Activated T-helper 1 cell treated with anti-CD3 and anti-CD28 coated beads, Interleukin-12 subunit alpha, Interleukin-12 subunit beta, Interleukin-2, Interleukin-4 antibody, amounts not matched to agents 30 ng/mL and 10 ng/mL and 1 ng/mL, durations not matched to agents 14 hours and 24 hours and 36 hours (primary cell): ENCODE data around the gene UNC13B. TPM values are rescaled to one million over a fixed set of nuclear protein-coding genes. Genes with fewer than 3 reads are reported as not detected.

ENCODE experiments used
- DNase-seq: peaks from one replicate; pipeline ENCODE4 v3.0.0; 2021; ENCODE audit warnings: low spot score
- H3K27ac Mint-ChIP-seq: one replicate; pipeline ENCODE4 v1.8.0; 2021; ENCODE audit warnings: mild to moderate bottlenecking, mixed read lengths
- H3K27me3 Mint-ChIP-seq: one replicate; pipeline ENCODE4 v1.8.0; 2022; ENCODE audit warnings: mild to moderate bottlenecking, moderate library complexity, mixed read lengths; ENCODE audit not compliant: insufficient read depth
- H3K36me3 Mint-ChIP-seq: one replicate; pipeline ENCODE4 v1.8.0; 2021; ENCODE audit warnings: low read depth, mixed read lengths
- H3K4me1 Mint-ChIP-seq: one replicate; pipeline ENCODE4 v1.8.0; 2021; ENCODE audit warnings: low read depth, mixed read lengths
- H3K4me3 Mint-ChIP-seq: one replicate; pipeline ENCODE4 v1.8.0; 2021; ENCODE audit warnings: mild to moderate bottlenecking, moderate library complexity, mixed read lengths
- H3K9me3 Mint-ChIP-seq: one replicate; pipeline ENCODE4 v1.8.0; 2021; ENCODE audit warnings: mixed read lengths
- intact Hi-C: fragments of 100-400 bp; cut with micrococcal nuclease; formaldehyde crosslinking; loops from one replicate; pipeline ENCODE4 v1.15.1; 2024
- total RNA-seq: library from RNA; stranded (reverse); gene quantifications from 2 replicates; pipeline ENCODE4 v1.2.3, GENCODE V29; 2022

UNC13B gene
- total RNA-seq, 1 donor from 2014 or later: 0.41 TPM

DNA sequence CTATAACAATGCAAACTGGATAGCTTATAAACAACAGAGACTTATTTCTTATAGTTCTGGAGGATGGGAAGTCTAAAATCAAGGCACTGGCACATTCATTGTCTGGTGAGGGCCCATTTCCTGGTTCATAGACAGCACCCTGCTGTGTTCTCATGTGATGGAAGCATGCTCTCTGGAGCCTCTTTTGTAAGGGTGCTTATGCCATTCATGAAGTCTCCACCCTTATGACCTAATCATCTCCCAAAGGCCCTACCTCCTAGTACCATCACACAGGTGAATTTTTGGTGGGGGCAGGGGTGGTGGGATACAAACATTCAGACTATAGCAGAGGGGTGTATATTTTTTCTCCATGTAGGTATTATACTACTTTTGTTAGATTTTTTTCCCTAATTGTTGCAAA, 92.4 kb downstream of the UNC13B start:
- no peak overlapping the region for H3K27ac Mint-ChIP-seq
- intact Hi-C loops: no loop called here
- no peak for DNase-seq
- H3K9me3 Mint-ChIP-seq: no peaks in the 10 kb centered on the region
- no peaks in the 10 kb centered on the region for H3K36me3 Mint-ChIP-seq
- H3K4me1 Mint-ChIP-seq: peaks cover 5% of the 10 kb centered on the region
- H3K27me3 Mint-ChIP-seq: peaks cover 3% of the 10 kb centered on the region
- no peak overlapping the region for H3K4me3 Mint-ChIP-seq

DNA sequence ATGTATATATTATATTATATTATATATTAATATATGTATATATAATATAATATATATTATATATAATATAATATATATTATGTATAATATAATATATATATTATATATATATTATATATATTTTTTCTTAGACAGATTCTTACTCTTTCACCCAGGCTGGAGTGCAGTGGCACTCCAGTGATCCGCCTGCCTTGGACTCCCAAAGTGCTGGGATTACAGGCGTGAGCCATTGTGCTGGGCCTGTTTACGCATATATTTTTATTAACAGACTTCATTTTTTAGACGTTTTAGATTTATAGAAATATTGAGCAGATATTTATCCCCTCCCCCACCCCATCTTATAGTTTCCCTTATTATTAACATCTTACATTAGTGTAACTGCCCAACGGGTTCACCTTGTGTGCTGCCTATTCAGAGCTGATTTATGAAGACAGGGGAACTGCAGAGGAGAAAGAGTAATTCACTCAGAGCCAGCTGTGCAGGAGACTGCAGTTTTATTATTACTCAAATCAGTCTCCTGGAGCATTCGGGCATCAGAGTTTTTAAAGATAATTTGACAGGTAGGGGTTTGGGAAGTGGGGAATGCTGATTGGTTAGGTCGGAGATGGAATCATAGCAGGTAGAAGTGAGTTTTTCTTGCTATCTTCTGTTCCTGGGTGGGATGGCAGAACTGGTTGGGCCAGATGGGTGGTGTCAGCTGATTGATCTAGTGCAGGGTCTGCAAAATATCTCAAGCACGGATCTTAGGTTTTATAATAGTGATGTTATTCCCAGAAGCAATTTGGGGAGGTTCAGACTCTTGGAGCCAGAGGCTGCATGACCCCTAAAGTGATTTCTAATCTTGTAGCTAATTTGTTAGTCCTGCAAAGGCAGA, 93.4 kb downstream of the UNC13B start:
- intact Hi-C loops: loop anchor here (5.0 kb wide), 1 partner anchor 222 kb away; no protein-coding TSS in a partner anchor
- Mint-ChIP-seq H3K36me3 (no peaks in the 10 kb centered on the region), H3K27me3 (no peaks in the 10 kb centered on the region), H3K4me1 (peaks cover 5% of the 10 kb centered on the region), H3K4me3 (no peak overlapping the region), H3K27ac (no peak overlapping the region), H3K9me3 (no peaks in the 10 kb centered on the region)
- DNase-seq: no peak

DNA sequence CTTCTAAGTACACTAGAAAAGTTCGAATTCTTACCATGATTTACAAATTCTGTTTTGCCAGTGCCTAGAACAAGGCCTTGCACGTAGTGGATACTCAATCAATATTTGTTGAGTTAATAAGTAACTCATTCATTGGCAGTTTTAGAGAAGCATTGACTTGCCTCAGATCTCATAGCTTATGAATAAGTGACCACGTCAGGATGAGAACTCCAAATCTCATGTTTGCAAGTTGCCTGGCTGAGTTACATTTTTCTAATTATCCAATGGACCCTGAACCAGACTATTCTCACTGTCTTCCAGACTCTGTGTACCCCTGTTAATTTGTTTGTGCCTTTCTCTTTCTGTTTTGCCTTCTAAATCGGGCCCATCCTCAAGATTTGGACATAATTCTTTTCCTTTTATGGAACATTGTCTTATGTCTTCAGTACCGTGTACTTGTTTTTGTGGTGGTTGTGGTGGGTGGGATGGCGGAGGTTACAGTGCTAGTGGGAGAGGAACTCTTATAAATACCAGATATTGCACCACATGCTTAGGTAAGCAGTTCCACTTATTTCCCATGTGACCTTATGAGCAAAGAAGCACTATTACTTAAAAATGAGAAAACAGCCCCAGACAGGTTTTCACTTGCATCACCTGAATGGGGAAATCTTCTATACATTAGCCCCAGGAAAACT, 96.3 kb downstream of the UNC13B start:
- DNase-seq: no peak
- H3K27ac Mint-ChIP-seq: no peak overlapping the region
- no peaks in the 10 kb centered on the region for H3K36me3 Mint-ChIP-seq
- peaks cover 2% of the 10 kb centered on the region for H3K27me3 Mint-ChIP-seq
- H3K9me3 Mint-ChIP-seq: no peaks in the 10 kb centered on the region
- no peak overlapping the region for H3K4me3 Mint-ChIP-seq
- intact Hi-C loops: loop anchor here (5.0 kb wide), 1 partner anchor 219 kb away; no protein-coding TSS in a partner anchor
- H3K4me1 Mint-ChIP-seq: peaks cover 5% of the 10 kb centered on the region

DNA sequence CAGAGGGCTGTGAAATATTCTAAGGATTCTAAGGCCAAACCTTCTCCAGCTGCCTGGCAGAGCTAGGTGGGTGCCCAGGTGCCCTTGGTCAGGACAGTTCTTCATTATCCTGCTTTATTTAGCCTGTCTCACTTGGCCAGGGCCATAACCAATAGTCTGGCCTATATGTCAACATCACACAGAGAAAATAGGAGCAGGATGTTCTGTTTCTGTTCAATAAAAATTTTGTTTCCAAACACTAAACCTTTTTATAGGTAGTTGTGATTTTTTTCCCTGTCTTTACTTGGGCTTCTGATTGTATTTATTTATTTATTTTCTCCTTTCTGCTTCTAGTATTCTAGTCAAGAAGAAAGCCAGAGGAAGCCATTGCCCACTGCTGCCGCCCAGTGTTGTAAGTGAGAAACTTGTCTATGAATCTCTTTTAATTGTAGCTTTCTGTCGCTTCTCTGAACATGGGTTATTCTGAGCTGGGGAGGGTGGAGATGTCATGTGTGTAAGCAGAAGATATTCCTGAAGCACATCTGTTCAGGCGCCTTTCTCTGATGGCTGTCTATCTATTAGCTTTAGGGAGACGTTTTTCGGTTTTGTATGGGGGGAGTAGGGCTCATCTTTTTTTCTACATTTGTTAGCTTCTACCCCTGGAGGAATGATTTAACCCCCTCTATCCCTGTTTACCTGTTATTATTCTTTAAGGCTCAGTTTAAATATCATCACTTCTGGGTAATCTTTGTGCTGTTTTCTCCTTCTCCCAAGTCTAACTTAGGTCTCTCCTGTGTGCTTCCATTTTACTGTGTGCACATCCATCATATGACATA, 97.1 kb downstream of the UNC13B start:
- Mint-ChIP-seq H3K4me3 (no peak overlapping the region), H3K9me3 (no peaks in the 10 kb centered on the region), H3K27me3 (peaks cover 2% of the 10 kb centered on the region), H3K27ac (no peak overlapping the region), H3K4me1 (peaks cover 5% of the 10 kb centered on the region), H3K36me3 (no peaks in the 10 kb centered on the region)
- intact Hi-C loops: loop anchor here (1.0 to 5.0 kb wide), 3 partner anchors 143 to 360 kb away; no protein-coding TSS in a partner anchor
- DNase-seq: no peak

DNA sequence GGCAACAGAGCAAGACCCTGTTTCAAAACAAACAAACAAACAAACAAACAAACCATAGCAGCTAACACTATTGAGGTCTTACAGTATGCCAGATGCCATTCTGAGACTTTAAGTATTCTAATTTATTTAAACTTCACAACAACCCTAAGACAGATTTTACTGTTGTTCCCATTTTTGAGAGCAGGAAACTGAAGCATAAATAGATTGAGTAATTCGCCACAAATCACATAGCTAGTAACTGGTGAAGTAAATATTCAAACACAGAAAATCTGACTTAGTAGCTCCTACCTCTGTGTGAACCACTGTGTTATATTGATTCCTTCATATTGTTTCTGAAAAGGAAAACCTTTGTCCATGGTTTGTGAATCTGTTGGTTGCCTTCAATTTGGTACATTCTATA, 98.4 kb downstream of the UNC13B start:
- H3K4me3 Mint-ChIP-seq: no peak overlapping the region
- H3K36me3 Mint-ChIP-seq: no peaks in the 10 kb centered on the region
- H3K27me3 Mint-ChIP-seq: peaks cover 5% of the 10 kb centered on the region
- peaks cover 5% of the 10 kb centered on the region for H3K4me1 Mint-ChIP-seq
- no peaks in the 10 kb centered on the region for H3K9me3 Mint-ChIP-seq
- no peak for DNase-seq
- no peak overlapping the region for H3K27ac Mint-ChIP-seq
- intact Hi-C loops: no loop called here

DNA sequence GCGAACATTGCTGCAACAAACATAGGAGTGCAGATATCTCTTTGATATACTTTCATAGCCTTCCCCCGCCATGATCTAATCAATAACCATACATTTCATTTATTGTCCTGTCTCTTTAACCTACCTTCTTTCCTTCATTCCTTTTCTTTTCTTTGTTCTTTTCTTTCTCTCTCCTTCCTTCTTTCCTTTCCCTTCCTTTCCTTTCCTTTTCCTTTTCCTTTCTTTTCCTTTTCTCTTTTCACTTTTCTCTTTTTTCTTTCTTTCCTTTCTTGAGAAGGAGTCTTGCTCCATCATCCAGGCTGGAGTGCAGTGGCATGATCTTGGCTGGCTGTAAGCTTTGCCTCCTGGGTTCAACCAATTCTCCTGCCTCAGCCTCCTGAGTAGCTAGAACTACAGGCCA, 100.3 kb downstream of the UNC13B start:
- Mint-ChIP-seq H3K27me3 (peaks cover 7% of the 10 kb centered on the region), H3K4me3 (no peak overlapping the region), H3K9me3 (no peaks in the 10 kb centered on the region), H3K4me1 (peaks cover 5% of the 10 kb centered on the region), H3K27ac (no peak overlapping the region), H3K36me3 (no peaks in the 10 kb centered on the region)
- DNase-seq: no peak
- intact Hi-C loops: no loop called here

DNA sequence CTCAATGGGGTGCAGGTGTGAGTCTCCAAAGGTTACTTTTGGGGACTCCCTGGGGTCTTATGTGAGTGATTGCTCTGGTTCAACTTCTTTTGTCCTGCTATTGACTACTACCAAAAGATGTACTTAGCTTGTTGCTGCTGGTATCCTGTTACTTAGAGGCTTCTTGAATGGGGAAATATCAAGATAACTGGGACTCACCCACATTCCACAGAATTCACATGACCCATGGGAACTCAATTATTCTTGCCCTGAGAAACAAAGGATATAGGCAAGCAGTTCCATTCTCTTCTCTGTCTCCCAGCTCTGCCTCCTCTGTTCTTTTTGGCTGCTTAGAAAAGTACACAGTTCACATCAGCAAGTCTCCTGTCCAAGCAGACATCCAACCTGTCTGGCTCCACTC, 105.9 kb downstream of the UNC13B start:
- DNase-seq: no peak
- no peaks in the 10 kb centered on the region for H3K4me1 Mint-ChIP-seq
- no peaks in the 10 kb centered on the region for H3K9me3 Mint-ChIP-seq
- peaks cover 7% of the 10 kb centered on the region for H3K27me3 Mint-ChIP-seq
- H3K4me3 Mint-ChIP-seq: no peak overlapping the region
- intact Hi-C loops: no loop called here
- no peaks in the 10 kb centered on the region for H3K36me3 Mint-ChIP-seq
- H3K27ac Mint-ChIP-seq: no peak overlapping the region

DNA sequence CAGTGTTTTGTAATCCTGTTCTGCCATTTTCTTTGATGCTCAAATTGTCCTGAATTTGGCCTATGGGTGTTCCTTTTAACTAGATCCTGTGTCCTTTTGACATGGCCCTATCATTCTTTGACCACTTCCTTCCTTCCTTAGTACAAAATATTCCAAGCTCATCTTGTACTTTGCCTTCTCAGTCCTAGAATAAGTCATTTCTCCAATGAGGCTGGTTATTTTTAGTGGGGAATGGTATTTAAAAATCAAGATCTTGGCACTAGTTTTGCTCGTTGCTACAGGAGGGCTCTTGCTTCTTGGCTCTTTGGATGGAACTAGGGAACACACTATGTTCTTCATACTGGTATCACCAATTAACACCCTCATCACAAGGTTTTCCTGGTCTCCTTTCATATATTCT, 108.1 kb downstream of the UNC13B start:
- Mint-ChIP-seq H3K27me3 (peaks cover 7% of the 10 kb centered on the region), H3K27ac (no peak overlapping the region), H3K36me3 (no peaks in the 10 kb centered on the region), H3K4me3 (no peak overlapping the region), H3K9me3 (no peaks in the 10 kb centered on the region), H3K4me1 (no peaks in the 10 kb centered on the region)
- intact Hi-C loops: no loop called here
- no peak for DNase-seq

DNA sequence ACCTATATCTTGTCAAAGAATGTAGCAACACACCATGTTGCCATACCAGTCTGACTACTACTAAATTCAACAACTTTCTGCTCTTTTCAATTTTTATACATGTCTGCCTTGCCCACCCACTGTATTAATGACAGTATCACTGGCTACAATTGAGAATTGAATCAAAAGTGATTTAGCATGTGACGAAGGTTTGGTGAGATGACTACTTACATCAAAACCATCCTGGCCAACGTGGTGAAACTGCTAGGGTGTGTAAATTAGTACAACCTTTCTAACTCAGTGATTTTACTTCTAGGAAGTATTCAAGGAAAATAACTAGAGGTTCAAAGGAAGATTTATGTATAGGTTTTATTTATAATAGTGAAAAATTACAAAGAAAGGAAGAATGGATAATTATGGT, 109.8 kb downstream of the UNC13B start:
- Mint-ChIP-seq H3K4me1 (peaks cover 6% of the 10 kb centered on the region), H3K36me3 (no peaks in the 10 kb centered on the region), H3K9me3 (no peaks in the 10 kb centered on the region), H3K4me3 (no peak overlapping the region), H3K27ac (no peak overlapping the region), H3K27me3 (peaks cover 6% of the 10 kb centered on the region)
- intact Hi-C loops: no loop called here
- DNase-seq: no peak

DNA sequence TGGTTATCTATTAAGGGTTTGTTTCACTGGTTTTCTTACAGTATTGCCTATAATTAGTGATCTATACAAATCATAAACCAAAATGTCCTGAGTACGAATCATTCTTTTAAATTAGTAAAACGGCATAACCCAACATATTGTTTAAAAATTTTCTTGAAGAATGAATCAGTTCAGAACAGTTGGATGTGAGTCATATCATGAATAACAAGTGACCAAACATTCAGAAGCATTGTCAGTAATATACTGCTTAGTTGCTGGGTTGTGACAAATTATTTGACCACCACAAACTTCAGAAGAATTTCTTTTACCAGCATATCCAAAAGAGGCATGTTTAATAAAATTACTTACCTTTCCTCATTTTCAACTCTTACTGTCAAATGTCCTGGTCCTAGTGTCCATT, 111.2 kb downstream of the UNC13B start:
- H3K4me3 Mint-ChIP-seq: no peak overlapping the region
- no peaks in the 10 kb centered on the region for H3K9me3 Mint-ChIP-seq
- H3K27ac Mint-ChIP-seq: no peak overlapping the region
- DNase-seq: no peak
- intact Hi-C loops: no loop called here
- H3K36me3 Mint-ChIP-seq: no peaks in the 10 kb centered on the region
- peaks cover 4% of the 10 kb centered on the region for H3K27me3 Mint-ChIP-seq
- peaks cover 6% of the 10 kb centered on the region for H3K4me1 Mint-ChIP-seq

DNA sequence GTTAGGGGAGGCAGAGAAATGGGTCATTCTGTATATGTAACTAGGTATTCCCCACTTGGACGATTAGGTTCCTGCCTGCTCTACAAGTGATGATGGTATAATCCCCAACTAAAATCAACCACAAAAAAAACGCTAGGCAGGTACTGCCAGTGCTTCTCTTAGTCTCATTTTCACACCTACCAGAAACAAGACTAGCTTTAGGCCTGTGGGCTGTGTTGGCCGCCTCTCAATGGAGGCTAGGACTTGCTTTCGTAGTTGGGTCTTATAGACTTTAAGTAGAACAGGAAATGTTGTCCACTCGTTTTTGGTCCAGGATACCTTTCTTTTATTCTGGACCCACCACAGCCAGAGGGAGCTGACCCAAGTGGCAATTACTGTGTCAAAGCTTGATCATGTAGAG, 111.8 kb downstream of the UNC13B start:
- no peak for DNase-seq
- intact Hi-C loops: no loop called here
- H3K27ac Mint-ChIP-seq: no peak overlapping the region

DNA sequence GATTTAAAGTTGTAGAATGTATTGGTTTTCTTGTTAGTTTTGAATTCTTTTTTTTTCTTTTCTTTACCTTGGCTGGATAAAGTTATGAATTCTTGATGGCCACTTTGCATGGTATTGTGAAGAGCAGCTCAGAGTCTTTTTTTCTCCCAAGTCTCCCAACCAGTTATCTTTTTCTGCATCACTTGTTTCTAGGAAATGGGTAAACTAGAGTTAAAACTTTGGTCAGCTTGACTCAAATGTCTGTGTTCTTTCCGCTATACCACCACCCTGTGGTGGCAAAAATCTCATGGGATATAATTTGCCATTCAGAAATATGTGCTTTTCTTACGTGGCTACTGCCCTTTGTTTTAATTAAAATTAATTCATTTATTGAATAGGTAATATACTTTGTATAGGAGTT, 113.2 kb downstream of the UNC13B start:
- Mint-ChIP-seq H3K27ac (no peak overlapping the region), H3K27me3 (peaks cover 3% of the 10 kb centered on the region), H3K4me3 (no peak overlapping the region), H3K36me3 (no peaks in the 10 kb centered on the region), H3K9me3 (no peaks in the 10 kb centered on the region), H3K4me1 (peaks cover 6% of the 10 kb centered on the region)
- intact Hi-C loops: loop anchor here (5.0 kb wide), 1 partner anchor 158 kb away; the partner anchor contains the start of gene ATOSB
- no peak for DNase-seq

More for the DNA sequence above, 111.8 kb downstream of the UNC13B start:
- Mint-ChIP-seq H3K36me3 (no peaks in the 10 kb centered on the region), H3K4me1 (peaks cover 6% of the 10 kb centered on the region), H3K27me3 (peaks cover 4% of the 10 kb centered on the region), H3K4me3 (no peak overlapping the region), H3K9me3 (no peaks in the 10 kb centered on the region)
